Ureter (tissue), 1 donor: ENCODE data around the gene CTSL. TPM values are rescaled to one million over a fixed set of nuclear protein-coding genes. Genes with fewer than 3 reads are reported as not detected.
"Not testable (repeated sequence)": the region's sequence is repeated elsewhere in the genome, so short reads cannot be mapped to it uniquely, and the experiment has no call there.

Experiments
- DNase-seq: peaks from one replicate; pipeline ENCODE4 v3.0.0-alpha.2; 2020; ENCODE audit warnings: low spot score
- total RNA-seq: library from RNA; stranded (reverse); gene quantifications from one replicate; pipeline ENCODE4 v1.2.4, GENCODE V29; 2023
- donor health status: DM: yes; HTN: yes; CAD: no.

Gene CTSL
- total RNA-seq, 1 donor from 2014 or later = 119 TPM

GRCh38 chr9:87722393-87723088 lies 3.4 kb upstream of the CTSL start:
- DNase-seq = no peak

DNA sequence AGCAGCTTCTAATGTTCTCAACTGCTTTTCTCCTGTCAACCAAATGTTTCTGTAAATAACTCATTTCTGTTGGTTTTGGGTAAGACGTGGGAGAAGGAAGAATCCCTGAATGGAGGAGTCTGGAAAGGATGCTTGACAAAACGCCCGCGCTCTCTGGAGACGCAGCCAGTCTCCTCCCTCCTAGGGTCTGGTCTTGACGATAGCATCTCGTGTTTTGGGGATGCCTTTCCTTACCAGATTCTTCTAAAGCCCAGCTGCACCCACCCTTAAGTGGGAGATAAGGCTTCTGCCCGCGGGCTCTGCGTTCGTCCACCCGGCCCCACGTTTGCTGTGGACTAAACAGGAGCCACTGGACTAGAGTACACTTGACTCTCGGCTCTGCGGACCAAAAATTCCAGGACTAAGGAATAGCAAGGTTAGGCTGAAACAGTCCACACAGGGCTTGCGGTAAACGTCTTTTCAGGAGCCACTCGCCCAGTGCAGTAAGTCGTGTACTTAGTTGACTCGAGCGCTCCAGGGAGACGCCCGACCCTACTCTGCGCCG lies 491 bp upstream of the CTSL start:
- DNase-seq = no peak

- no peak for DNase-seq
Measured at GRCh38 chr9:87729246-87729645, 3.3 kb downstream of the CTSL start.

- DNase-seq = no peak
Measured at GRCh38 chr9:87731321-87731720, 5.4 kb downstream of the CTSL start.

GRCh38 chr9:87732344-87732743 lies 6.4 kb downstream of the CTSL start:
- DNase-seq = no peak

DNA sequence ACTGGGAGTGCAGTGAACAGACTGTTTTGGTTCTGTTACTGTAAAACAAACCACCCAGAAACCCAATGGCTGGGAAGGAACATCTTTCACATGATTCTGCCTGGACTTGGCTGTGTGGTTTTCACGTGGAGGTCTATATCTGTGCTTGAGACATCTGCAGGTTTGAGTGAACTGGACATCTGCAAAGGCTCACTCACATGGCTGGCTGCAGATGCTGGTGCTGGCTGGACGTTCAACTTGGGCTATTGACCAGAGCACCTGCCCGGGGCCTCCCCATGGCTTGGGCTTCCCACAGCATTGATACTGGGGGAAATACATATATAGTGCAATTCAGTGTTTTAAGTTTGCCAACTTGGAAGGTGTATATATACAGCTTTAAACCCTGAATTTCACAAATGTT lies 6.8 kb downstream of the CTSL start:
- DNase-seq = no peak

DNA sequence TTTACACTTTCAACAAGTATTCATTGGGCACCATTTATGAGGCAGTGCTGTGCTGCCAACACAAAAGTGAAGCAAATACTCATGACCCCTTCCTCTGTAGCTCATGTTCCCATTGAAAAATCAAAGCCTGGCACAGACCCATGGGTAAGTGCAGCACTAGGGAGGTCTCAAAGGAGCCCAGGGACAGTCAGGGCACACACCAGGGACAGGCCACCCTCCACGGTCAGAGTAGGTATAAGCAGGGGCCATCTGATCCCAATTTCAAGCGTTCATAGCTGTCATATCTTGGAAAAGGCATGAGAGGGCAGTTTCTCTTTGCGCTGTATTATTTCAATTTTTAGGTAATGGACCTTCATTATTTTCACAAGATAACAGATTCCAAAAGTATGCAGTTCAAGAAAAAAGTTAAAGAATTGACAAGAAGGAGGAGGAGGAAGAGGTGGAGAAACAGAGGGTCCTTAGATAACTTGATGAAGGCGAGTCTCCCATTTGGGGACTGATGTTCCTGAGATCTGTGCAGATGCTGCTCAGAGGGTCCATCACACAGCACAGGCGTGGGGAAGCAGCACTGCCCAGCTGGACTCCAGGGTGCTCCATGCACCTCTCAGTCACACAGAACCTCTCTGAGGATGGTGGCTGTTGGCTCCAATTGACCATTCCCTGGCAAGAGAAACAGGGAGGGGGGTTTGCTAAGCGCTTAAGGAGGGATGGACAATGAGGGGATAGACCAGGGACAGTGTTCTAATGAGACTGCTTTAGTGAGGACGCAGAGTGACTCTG lies 7.5 kb downstream of the CTSL start:
- DNase-seq = no peak

DNA sequence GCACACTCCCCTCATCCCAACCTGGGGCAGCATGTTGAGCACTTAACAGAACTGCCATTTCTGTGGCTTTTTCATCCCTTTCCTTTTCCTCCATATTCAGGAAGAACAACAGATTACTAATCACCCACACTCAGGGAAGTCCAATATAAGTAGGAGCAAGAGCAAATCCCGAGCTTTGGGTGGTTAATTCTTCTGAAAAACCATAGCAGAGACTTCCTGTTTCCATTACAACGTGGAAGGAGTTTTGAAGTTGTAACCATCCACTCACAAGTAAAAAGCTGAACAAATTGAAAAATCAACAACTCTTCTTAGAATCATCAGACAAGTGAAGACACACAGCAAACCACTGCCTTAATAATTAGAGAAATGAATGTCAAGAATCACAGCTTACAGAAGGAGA lies 8.2 kb downstream of the CTSL start:
- no peak for DNase-seq

DNA sequence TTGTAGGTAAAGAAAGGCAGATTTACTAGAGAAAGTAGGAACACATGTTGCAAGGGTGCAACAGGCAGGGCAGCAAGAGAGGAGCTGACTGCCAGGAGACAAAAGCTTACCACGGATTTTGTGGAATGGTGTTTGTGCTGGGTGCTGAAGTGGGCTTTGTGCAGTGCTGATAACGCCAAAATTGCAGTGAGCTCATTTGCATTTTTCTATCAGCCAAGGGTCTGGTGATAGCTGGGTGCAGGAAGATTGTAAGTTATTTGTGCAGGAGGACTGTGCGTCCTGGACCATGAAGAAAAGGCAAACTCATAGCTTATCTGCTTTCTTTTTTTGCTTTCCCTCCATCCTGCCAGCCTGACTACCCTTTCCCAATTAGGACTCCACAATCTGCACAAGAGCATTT lies 13.6 kb downstream of the CTSL start:
- DNase-seq = no peak

- no peak for DNase-seq
Measured at GRCh38 chr9:87740209-87740608, 14.3 kb downstream of the CTSL start.

DNA sequence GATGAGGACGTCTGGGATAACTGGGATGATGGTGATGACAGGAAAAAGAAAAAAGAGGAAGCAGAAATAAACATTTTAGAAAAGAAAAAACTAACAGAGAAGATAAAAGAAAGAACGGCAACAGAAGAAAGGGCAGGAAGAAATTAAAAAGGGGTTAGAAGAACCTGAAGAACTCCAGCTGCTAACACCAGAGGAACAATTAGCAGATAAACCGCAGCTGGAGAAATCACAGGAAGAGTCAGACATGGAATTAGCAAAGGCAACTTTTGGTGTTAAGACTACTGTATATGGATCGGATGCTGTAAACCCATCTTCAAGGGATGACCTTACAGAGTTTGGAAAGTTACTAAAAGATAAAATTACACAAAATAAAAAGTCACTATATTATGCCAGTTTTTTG lies 15.4 kb downstream of the CTSL start:
- DNase-seq = no peak

DNA sequence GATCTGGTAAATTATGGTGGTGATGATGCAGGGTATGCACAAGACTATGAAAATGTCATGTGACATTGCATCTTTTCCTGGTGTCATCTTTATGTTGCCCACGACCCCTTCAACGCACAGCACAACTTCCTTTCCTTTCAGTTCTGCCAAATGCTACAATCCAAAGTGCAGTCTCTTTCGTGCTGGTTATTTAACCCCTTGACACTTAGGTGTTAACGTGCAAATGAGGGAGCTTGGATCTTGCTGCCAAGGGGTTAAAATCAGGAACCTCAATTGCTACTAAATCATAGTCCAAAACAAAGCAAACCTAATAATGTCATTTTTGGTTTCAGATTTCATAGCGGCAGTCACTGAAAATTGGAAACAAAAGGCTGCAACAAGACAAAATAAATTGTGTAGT lies 16.0 kb downstream of the CTSL start:
- no peak for DNase-seq

- no peak for DNase-seq
Measured at GRCh38 chr9:87742813-87743428, 17.0 kb downstream of the CTSL start.

DNA sequence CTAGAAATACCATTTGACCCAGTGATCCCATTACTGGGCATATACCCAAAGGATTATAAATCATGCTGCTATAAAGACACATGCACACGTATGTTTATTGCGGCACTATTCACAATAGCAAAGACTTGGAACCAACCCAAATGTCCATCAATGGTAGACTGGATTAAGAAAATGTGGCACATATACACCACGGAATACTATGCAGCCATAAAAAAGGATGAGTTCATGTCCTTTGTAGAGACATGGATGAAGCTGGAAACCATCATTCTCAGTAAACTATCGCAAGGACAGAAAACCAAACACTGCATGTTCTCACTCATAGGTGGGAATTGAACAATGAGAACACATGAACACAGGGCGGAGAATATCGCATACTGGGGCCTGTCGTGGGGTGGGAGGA lies 18.3 kb downstream of the CTSL start:
- DNase-seq = not testable (repeated sequence)

- no peak for DNase-seq
Measured at GRCh38 chr9:87746186-87746585, 20.3 kb downstream of the CTSL start.

DNA sequence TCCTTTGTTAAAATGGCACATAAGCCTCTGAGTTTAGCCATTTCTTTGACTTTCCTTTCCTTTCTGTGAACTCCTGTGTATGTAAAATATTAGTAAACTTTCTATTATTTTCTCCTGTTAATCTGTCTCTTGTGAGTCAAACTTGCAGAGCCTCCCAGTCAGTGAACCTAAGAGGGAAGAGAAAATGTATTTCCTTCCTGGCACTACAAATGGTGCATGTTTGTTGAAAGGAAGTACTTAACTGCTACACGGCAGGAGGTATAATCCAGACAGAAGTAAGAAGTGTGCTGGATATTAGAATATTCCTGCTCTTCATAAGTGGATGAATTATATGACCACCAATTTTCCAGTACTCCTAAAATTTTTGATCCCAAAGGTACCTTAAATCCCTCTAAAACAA lies 23.0 kb downstream of the CTSL start:
- DNase-seq = no peak

GRCh38 chr9:87749335-87750035 lies 23.6 kb downstream of the CTSL start:
- no peak for DNase-seq

DNA sequence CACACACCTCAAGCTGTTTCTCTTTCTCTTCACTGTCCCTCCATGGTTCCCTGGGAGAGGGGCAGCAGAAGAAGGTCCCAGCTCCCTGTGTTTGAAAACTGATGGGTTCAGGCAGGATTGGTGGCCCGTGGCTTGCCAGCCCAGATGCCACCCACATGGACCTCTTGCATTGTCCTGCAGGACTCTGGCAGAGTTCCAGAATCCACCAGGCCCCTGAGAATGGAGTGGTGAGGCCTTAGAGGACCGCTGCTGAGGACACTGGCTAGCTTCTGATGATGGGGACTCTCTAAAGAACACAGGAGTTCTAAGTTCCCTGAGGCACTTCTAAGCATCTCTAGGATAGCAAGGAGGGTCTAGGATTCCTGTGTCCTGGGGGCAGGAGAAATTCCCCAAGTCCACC lies 24.8 kb downstream of the CTSL start:
- no peak for DNase-seq

GRCh38 chr9:87751423-87751822 lies 25.5 kb downstream of the CTSL start:
- DNase-seq = no peak

DNA sequence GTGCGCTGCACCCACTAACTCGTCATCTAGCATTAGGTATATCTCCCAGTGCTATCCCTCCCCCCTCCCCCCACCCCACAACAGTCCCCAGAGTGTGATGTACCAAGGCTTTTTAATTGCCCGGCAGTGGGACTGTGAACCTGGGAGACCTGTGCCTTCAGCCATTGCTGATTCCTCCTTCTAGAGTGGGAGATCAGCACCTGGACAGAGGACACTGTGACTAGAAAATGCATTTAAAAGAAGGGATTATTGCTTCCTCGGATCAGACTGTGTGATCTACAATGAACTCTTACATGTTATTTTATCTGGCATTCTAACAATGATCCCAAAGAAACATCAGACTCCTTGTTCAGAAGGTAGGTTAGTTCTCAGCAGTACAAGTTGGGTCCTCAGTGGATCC lies 25.9 kb downstream of the CTSL start:
- DNase-seq = no peak

GRCh38 chr9:87753313-87753712 lies 27.4 kb downstream of the CTSL start:
- no peak for DNase-seq

DNA sequence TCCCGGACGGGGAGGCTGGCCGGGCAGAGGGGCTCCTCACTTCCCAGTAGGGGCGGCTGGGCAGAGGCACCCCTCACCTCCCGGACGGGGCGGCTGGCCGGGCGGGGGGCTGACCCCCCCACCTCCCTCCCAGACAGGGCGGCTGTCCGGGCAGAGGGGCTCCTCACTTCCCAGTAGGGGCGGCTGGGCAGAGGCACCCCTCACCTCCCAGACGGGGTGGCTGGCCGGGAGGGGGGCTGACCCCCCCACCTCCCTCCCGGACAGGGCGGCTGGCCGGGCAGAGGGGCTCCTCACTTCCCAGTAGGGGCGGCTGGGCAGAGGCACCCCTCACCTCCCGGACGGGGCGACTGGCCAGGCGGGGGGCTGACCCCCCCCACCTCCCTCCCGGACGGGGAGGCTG lies 32.4 kb downstream of the CTSL start:
- DNase-seq = not testable (repeated sequence)
